T-helper 2 cell treated with Interferon-gamma antibody and Interleukin-4, amounts not matched to agents 100 ng/mL and 5 ng/mL, for 36 hours (primary cell): ENCODE results near the gene MORN5. TPM values are rescaled to one million over a fixed set of nuclear protein-coding genes. Genes with fewer than 3 reads are reported as not detected.

Source experiments
- intact Hi-C: fragments of 100-400 bp; cut with micrococcal nuclease; formaldehyde crosslinking; loops from one replicate; pipeline ENCODE4 v1.15.1; 2023
- total RNA-seq: library from RNA; stranded (reverse); gene quantifications from 2 replicates; pipeline ENCODE4 v1.2.3, GENCODE V29; 2022

Gene MORN5
- total RNA-seq, 1 donor from 2014 or later, result not detected

DNA sequence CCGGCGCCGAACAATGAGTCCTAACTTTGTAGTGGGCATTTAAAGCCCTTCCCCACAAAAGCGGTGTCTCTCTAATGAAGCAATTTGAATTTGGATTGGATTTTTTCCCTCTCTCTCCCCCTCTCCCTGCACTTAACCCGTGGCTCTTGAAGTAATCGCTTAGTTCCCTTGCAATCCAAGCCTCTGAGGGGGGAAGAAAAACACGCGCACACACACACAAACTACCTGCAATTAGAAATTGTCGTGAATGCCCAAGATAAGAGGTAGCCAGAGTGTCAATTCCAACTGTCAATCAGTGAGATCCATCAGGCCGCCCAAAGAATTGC lies 67.8 kb downstream of the MORN5 start:
- intact Hi-C loops, result no loop called here

DNA sequence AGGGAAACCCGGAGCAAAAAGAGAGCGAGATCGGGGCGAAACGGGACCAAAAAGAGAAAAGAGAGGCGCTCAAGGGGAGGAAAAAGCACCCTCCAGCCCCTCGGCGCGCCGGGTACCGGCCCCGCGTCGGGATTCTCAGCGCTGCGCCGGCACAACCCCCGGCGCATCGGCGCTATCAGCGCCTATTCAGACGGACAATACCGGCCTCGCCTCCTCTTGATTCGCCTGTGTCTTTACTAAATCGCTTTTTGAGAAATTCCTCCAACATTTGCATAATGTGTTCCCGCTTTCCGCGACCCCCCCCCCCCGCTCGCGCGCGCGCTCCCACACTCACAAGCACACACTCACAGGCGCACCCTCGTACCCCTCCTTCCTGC lies 68.5 kb downstream of the MORN5 start:
- intact Hi-C loops, result no loop called here

DNA sequence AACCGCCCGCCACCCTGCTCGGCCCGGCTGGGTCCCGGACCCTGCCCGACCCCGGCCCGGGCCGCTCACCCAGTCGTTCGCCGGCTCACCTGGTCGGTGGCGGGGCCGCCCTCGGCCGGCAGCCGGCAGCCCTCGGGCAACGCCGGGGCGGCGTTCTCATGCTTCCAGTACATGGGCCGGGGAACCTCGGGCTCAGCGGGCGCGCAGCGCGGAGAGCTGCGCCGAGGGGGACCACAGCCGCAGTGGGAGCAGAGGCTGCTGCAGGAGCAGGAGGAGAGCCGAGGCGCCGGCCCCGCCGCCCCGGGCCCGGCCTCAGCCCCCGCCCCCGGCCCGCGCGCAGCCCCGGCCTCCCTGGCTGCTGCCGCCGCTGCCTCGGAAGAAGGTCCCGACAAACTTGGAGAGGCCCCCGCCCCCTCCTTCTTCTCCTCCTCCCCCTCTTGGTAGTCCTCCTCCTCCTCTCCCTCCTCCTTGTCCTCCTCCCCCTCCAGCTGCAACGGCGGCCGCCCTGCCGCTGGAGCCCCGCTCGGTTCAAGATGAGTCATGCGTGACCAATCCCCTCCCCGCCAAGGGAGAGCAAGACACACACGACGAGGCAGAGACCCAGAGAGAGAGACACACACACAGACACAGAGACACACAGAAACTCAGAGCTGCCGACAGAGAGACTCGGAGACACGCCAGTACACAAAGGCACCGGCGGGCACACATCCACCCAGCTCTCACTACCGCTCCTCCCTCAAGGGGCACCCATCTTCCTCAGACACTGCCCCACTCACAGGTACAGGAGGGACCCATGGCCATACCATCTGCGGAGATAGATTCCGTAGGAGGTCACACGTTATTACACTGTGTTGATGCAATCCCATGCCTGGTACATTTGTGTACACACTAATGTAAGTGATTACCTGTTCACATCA lies 69.1 kb downstream of the MORN5 start, which contains the start of gene LHX6:
Gene LHX6, minus strand, starts transcription at position 390 of the 917 bp plus-strand sequence. Its CDS starts 217 bp downstream, at position 173.
- intact Hi-C loops, result no loop called here

DNA sequence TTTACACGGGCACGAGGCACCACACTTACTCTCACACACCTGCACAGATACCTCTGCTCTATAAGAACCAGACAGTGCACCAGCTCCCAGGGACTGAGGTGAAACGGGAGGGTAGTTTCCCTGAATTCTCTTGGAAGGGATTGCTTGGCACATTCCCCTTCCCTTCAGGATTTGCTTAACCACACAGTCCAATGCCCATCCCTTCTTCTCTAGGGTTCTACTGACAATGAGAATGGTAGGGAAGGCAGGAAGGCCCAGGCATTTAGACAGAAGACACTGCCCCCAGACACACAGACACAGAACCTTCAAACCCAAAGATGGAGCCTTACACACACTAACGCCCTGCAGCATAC lies 69.8 kb downstream of the MORN5 start:
- intact Hi-C loops, result no loop called here

DNA sequence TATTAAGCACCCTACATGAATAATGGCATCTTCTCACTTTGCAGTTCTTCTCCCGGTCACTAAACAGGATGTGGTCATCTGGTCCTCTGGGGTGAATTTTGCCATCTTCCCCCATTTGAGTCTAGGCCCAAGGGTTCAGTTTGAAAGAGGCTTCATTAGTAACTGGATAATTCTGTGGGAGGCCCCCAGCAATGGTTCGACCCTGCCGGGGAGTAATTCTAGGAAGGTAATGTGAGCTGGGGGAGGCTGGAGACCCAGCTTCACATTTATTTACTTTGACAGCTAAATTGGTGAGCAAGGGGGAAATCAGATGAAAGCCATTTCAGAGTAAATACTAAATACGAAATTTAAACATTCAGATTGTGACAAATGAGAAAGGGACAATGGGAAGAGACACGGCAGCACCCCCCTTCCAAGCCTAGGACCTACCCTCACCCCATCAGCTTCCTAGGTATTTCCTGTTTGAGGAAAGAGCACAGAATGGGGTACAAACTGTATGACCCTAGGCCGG lies 73.1 kb downstream of the MORN5 start:
- intact Hi-C loops, result no loop called here

DNA sequence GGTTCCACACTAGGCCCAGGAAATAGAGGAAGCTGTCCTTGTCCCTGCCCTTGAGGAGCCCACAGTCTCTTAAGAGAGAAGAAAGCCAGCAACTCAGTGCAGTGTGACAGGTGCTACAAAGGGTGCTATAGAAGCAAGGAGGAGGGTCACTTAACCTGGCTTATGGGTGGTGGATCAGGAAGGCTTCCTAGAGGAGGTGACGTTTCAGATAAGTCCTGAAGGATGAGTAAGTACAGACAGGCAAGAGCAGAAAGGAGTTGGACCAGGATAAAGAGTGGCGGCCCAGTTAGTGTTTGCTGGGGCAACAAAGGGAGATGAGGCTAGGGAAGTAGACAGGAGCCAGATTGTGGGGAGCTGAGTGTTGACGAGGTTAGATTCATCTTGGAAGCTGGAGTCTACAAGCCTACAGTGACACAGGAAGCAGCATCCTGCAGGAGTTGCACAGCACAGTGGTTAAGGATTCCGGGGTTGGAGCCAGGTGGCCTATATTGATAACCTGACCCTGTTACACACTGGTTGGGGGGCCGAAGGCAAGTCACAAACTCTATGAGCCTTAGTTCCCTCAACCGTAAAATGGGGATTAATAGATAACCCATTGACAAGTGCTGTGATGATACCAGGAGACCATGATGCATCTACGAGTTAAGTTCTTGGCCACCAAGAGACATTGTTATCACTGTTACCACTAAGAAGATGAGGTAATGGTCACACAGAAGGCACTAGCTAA lies 74.5 kb downstream of the MORN5 start:
- intact Hi-C loops, result no loop called here

DNA sequence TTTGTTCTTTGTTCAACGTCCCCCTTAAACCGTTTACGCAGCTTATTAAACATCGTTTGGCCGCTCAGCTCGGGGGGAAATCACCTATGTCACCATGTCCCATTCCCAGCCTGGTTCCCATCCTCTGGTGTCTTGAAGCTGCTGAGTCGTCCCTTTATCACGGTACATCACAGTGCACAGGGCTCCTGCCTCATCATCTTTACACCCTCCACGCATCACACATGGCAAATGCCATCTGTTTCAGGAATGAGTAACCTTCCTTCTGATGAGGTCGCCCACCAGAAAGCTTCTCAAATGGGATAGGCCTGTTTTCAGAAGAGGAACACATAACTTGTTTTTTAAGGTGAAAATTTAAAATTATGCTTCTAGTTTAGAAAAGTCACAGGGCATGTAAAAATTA lies 77.0 kb downstream of the MORN5 start:
- intact Hi-C loops, result no loop called here

DNA sequence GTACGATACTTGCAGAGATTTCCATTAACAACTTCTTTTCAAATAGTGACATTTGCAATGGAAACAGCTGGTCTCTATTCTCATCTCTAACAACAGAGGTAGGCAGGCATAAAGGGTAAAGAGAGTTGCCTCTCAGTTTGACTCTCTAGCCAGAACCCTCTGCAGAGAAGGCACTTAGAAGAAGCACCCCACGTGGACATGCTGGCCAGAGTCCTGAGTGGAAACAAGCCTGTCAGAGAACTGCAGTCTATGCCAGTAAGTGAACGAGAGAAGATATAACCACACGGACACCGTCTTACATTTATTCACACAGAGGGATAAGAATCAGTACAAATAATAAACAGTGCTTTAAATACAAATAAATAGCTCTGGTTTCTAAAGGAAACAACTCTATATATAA lies 80.0 kb downstream of the MORN5 start:
- intact Hi-C loops, result no loop called here

DNA sequence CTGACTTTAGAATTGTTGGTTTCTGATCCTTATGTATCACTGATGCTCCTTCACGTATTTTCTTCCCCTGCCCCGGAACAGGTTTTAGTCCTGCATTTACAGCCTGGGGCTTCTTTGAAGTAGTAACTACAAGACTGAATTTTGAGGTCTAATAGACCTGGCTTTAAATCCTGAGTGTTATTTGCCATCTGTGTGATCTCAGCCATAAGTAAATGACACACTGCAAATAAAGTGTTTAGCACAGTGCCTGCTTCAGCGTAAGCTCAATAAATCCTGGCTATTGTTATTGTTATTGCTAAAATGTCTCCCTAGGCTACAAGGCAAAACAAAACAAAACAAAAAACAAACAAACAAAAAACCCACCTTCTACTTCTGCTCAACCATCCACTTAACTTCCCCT lies 84.6 kb downstream of the MORN5 start:
- intact Hi-C loops, result no loop called here

DNA sequence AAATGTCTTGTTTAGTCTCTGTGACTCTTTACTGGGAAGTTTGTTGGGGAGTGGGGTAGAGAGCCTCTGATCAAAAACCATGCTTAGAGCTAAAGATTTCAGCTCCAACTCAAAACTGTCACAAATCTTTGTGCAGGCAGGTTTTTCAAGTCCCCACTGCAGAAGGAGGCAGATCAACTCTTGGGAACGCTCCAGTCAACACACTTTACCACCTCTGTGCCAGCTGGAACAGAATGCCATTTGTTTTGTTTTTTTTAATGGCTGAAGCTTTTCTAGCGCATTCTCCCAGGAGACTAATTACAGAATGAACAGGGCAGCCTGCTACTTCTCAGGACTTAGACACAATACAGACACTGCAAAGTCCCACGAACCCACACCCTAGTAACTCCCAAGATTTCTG lies 87.0 kb downstream of the MORN5 start:
- intact Hi-C loops, result no loop called here

DNA sequence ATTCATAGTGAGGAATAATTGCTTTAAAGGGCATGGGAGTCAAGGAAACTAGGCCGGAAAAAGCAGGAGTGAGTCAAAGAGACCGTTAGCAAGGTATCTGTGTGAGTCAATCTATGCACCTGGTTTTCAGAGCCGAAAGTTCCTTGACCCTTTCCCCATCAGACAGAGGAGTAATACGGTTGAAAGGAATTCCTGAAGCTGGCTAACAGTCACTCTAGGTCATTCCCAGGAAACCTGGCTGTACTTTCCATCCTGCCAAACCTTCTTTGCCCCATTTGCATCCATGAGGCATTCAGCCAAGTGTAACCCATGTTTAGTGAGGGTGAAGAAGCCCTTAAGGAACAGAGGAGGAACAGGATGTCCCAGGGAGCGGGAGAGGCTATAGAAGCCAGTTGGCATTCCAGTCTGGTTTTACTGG lies 88.7 kb downstream of the MORN5 start:
- intact Hi-C loops, result no loop called here

Other genes with a start within 250 kb of the MORN5 start
- 2.3 and 2.7 TPM in 2 replicates for gene TTLL11, start 66.6 kb upstream of the MORN5 start, total RNA-seq
- 39.1 and 40.5 TPM in 2 replicates for gene NDUFA8, start 129 bp upstream of the MORN5 start, total RNA-seq
- not detected in 2 replicates for gene LHX6, start 69.0 kb downstream of the MORN5 start, total RNA-seq
- 24.0 and 24.5 TPM in 2 replicates for gene RBM18, start 104.9 kb downstream of the MORN5 start, total RNA-seq
- gene MRRF, start 105.0 kb downstream of the MORN5 start, total RNA-seq, result 37.7 and 39.9 TPM in 2 replicates
- 0.43 and 0.45 TPM in 2 replicates for gene PTGS1, start 211.1 kb downstream of the MORN5 start, total RNA-seq